GM20431 (cell line): ENCODE measurements around the gene TUNAR.

ENCODE experiments used
- in situ Hi-C: fragments of 300-500 bp; cut with MseI, MboI; formaldehyde crosslinking; loops from one replicate; pipeline ENCODE4 v1.15.0; 2020; ENCODE audit warnings: low sequenced_read_pairs; ENCODE audit not compliant: unreplicated experiment

Gene TUNAR

DNA sequence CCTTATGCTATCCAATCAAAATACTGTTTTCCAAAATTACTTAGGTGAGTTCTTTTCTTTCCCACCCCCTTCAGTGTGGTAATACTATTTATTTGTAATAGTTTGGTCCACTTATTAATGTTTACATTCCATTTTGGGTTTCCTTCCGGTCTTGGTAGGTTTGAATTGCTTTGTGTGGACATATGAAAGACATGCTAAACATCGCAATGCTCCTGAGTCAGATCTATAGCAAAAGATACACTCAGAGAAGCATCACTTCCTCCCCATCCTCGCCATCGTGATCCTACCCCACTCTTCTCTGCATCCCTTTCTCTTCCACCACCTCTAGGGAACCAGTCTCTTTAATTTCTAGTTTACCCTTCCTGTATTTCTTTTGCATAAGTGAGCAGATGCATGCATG is 30.0 kb downstream of the TUNAR start:
- in situ Hi-C loops = no loop called here

DNA sequence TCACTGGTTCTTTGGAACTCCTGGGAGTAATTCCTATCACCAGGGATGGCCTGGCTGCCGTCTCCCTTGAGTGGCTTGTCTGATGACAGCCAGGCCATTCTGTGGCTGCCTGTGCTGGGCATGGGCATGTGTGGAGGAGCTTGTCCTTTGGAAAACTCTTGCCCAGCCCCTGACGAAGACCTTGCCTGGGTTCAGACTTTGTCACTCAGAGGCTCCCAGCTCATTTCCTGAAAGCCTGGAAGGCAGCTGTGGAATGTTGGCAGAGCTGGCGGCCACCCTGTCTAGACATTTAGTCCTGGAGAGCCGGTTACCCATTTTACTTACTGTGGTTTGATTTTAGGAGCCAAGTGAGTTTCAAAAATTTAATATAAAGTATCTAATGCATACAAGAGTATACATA is 34.0 kb downstream of the TUNAR start:
- in situ Hi-C loops = no loop called here

DNA sequence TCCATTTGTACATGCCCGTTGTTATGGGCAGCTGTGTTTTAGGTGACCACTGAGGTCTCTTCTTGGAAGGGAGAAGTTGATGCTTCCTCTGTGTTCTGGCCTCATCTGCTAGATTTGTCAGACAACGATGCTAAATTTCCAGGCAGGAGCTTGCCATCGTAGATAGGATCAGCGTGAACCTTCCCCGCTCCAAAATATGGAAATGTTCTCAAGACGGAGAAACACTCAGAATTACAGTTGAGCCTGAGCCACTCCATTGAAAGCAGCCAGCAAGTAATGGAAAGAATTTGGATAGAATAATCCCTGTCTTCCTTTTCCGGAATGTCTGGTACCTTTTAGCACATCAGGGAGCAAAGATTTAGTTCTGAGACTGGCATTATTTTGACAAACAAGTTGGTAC is 34.8 kb downstream of the TUNAR start:
- in situ Hi-C loops = no loop called here

DNA sequence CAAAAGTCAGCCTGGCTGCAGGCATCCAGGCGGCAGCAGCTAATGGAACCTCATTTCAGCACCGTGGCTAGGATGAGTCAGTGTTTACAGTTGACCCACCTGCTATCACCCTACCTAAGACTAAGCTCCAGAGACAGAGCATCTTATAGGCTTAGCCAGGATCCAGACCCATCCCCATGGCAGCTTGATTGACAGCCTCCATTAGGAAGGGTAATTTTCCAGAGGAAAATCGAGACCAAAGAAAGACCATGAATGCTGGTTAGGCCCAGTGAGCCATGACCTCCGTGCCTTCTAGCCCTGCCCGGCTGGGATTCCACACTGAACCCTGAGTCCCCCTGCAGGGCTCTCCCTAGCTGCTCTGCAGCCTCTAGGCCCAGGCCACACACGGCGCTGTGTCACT is 38.7 kb downstream of the TUNAR start:
- in situ Hi-C loops = no loop called here

DNA sequence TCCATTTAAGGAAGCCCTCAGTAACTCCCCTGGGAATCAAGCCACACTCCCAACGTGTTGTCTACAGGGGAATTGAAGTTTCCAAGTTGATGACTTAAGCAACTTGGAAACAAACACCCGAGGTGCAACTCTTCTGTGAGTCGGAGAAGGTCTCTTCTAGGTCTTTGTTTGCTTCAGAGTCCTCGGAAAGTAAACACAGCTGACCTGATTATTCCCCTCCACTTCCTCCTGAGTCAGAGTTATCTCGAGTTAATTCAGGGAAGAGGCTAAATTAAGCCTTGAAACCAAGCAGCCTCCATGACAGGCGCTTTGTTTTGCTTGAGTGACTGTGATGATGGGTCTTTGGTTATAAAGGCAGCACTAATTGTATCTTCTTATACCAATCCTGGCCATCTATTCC is 41.8 kb downstream of the TUNAR start:
- in situ Hi-C loops = no loop called here

DNA sequence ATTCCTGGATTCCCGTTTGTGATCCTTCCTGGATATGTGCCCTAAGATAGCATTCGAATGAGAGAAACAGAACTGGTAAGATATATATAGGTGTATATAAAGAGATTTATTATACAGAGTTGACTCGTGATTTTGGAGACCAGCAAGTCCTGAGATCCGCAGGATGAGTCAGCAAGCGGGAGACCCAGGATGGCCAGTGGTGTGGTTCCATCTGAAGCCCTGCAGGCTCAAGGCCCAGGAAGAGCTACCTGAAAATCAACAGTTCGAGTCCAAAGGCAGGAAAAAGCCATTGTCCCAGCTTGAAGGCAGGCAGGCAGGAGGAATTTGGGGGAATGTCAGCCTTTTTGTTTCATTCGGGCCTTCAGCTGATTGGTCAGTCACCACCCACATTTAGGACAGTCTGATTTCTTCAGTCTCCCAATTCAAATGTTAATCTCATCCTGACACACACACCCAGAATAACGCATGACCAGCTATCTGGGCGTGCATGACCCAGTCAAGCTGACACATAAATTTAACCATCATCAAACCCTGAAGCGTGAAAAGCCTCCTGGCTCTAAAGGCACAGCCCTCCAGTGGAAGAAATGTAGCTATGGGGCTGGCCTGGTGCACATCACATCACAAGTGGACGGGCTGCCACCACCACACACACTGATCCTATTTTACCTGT is 44.3 kb downstream of the TUNAR start:
- in situ Hi-C loops = no loop called here

DNA sequence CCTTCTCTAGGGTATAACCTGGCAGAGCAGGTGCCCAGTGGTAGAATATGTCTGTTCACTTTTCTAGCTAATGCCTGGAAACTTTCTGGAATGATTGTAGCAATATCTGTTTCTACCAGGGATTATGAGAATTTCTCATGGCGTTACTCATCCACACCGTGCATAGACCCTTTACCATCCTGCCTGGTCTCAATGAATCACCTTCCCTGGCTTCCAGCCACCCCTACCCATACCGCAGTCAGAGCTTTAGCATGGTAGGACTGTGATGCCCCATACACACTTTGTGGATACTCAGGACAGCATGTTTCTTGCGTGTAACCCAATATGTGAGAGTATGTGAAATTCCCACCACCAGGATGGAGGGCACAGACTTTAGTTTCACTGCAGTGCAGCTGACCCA is 45.4 kb downstream of the TUNAR start:
- in situ Hi-C loops = no loop called here

DNA sequence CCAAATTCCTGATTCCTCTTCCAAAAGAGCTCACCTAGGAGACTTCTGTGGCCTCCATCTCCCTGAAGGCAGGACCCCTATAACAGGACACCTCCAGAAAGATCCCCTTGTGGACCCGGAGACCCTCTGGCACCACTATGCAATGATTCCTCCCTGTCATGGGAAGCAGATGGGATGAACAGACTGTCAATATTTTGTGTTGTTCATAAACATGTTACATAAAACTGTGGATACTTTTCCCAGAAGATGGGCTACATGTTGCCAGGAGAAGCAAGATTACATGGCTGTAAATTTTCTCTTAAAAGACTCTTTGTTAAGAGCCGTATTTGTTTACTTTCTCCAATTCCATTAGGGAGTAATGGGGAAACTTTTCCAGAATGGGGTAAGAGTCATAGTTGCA is 52.1 kb downstream of the TUNAR start:
- in situ Hi-C loops = no loop called here

DNA sequence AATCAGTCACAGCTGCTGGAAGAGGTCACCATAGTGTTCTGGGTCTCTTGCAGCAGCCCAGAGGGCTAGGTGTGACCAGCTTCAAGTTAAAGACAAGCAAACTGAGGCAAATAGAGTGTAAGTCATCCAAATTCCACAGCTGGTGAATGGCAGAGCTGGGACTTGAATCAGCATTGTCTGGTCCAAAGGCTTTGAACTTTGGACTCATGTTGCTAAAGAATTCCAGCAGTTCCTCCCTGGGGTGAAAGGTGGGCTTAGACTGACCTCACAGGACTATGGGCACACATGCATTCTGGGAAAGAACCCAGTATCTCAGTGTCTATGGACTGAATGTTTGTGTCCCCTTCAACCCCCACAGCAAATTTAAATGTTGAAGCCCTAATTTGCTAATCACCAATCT is 54.8 kb downstream of the TUNAR start:
- in situ Hi-C loops = no loop called here

DNA sequence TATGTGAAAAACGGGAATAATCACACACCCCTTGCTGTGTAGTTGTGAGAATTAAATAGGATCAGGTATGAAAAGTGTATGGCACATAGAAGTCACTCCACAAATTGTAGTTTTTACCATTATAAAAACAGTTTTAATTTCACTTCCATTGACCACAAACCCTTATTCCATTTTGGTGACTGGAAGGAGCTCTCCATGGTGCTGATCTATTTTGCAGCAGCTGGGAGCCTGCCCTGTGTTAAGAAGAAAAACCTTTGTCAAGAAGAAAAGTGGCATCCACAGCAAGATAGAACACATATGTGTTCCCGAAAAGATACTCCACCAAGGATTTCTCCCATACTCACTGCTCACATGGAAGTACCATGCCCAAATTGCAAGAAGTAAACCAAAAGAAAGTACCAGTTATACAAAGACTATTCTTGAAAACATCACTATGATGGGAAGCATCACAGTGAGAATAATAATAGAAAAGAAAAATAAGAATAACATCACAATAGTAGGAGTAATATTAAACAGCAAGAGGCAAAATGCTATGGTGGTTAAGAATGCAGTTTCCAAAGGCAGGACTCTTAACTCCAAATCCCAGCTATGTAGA is 58.7 kb downstream of the TUNAR start:
- in situ Hi-C loops = no loop called here

DNA sequence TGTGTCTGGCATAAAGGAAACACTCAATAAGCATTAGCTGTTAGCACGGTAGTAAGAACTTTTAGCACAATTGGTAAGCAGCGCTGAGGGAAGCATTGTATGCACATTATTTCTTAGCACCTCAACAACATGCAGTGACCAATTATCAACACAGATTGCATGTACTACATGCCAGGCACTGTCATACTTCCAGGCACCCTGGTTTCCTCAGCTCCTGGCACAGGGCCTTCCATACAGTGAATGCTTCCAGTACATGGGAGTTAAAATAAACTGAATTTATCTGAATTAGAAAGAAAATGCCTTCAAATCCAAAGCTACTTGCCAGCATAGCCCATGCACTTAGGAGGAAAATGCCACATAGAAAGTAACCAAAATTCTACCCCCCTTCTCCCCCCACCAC is 59.4 kb downstream of the TUNAR start:
- in situ Hi-C loops = no loop called here

DNA sequence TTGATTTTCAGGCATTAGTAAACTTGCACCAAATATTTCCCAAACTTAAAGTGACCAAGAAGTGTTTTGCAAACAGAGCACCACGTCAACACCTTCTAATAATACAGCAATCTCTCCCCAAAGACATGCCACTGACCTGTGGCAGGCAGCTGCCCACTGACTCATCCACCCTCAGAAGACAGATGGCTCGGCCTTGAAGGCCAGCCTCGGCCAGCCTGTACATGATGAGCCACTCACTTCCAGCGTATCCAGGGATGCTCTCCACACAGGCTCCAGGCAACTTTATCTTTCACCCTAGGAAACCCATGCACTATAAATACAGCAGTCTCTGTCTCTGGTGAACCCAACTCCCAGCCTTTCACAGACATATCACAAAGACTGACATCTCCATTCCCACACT is 62.7 kb downstream of the TUNAR start:
- in situ Hi-C loops = no loop called here

DNA sequence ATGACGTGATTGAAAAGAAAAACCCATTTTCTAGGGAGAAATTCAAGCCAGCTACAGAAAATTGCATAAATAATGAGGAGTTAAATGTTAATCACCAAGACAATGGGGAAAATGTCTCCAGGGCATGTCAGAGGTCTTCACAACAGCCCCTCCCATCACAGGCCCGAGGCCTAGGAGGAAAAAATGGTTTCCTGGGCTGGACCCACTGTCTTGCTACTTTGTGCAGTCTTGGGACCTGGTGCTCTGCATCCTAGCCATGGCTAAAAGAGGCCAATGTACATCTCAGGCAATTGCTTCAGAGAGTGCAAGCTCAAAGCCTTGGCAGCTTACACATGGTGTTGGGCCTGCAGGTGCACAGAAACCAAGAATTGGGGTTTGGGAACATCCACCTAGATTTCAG is 65.3 kb downstream of the TUNAR start:
- in situ Hi-C loops = no loop called here

DNA sequence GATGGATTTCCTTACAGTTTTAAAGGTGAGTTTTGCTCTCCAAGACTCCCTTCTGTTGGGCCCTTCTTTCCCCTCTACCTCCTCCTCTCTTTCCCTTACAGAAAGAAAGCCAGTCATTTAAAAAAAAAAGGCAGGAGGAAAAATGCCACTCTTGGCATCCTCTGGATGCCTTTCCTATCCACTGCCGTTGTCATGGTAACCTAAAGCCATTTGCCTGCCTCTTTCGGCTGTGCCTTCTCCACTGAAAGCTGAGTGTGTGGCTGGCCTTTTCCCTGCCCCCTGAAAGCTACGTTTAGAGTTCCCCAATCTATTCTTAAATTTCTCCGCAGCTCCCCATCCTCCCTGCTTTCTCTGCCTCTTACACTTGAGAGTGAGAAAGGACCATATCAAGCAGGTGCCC is 67.1 kb downstream of the TUNAR start:
- in situ Hi-C loops = no loop called here

DNA sequence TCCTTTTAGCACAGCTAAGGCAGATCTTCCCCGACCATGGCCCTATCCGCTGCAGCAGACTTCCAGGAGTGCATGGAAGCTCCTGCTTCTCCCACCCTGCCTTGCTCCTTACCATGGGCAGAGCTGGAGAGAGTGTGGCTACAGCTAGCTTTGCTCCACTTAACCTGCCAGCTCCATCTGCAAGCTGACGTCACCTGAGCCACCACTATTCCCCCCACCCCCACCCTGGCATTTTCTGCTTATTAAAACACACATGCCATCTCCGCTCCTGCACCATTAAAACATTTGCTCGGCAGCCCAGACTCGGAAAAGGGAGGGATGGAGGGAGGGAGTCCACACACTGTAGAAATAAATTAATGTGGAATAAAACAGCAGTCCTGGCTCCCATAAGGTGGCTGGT is 67.8 kb downstream of the TUNAR start:
- in situ Hi-C loops = no loop called here

DNA sequence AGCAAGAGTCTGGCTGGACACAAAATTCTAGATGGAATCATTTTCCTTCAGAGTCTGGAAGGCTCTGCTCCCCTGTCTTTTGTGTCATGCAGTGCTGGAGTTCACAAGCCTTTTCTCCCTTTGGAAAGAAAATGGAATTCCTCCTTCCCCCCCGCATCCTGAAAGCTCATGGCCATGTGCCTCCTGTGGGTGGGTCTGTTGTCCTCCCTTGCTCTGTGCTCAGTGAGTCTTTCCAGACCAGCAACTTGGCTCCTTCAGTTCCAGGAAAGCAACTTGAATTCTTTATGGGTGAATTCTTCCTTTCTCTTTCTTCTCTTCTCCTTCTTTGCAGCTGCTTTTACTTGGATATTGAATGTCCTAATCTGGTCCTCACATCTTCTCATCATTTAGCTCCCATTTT is 70.2 kb downstream of the TUNAR start:
- in situ Hi-C loops = no loop called here

DNA sequence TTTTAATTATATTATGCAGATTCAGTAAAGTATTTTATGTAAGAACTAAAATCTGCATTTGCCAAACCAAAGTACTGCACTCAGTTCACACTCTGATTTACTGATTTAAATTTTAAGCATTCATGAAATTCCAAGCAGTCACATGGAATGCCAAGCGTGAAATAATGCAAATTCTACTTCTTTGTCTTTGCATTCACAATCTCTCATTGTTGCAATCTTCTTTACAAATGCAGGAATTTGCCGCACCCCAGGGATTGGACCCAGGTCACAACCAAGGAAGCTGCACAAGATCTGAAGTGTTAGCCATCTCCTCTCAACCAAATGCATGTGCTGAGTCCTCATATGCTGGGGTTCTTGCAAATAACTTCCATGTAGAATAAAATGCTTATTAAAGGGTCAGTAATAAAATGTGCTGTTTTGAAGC is 71.9 kb downstream of the TUNAR start:
- in situ Hi-C loops = no loop called here

DNA sequence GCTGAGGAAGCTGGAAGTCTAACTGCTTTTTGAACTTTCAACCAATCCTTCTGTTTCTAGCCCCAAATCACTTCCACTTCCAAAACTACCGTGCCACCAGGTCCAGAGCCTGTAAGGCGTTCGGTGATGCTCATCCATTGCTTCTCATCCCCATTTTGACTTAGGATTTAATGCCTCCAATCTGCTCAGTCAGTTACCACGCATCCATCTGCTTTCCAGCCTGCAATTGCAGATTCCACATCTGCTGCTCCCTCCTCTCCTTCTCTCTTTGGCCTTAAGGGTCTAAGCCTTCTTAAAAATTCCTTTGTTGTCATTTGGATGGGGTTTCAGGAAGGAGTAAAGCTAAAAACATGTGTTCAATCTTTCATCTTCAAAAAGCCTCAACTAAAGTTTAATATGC is 74.7 kb downstream of the TUNAR start:
- in situ Hi-C loops = no loop called here

DNA sequence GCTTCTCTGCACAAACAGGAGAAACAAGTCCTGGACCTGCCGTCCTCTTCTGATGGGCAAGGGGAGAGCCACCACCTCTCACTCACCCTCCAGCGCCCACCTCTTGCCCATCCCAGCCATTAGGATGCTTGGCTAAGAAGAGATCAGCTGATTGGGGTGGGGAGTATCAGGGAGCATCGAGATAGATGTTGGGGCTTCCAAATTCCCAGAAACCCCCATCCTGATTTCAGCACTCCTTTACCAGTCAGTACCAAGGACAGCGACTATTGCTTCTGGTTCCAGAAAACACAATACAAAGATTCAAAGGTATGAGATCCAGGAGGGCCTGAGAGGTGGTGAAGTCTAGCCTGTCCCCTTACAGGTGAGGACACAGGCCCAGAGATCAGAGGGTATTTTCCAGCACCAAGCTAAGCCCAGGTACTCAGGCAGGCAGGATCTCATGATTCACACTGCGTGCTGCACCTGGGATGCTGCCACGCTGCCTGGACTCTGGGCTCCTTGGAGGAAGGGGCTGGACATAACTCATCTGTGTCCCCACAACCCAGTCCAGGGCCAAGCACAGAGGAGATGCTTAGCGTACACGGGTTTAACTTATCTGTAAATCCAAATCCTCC is 76.6 kb downstream of the TUNAR start:
- in situ Hi-C loops = no loop called here

DNA sequence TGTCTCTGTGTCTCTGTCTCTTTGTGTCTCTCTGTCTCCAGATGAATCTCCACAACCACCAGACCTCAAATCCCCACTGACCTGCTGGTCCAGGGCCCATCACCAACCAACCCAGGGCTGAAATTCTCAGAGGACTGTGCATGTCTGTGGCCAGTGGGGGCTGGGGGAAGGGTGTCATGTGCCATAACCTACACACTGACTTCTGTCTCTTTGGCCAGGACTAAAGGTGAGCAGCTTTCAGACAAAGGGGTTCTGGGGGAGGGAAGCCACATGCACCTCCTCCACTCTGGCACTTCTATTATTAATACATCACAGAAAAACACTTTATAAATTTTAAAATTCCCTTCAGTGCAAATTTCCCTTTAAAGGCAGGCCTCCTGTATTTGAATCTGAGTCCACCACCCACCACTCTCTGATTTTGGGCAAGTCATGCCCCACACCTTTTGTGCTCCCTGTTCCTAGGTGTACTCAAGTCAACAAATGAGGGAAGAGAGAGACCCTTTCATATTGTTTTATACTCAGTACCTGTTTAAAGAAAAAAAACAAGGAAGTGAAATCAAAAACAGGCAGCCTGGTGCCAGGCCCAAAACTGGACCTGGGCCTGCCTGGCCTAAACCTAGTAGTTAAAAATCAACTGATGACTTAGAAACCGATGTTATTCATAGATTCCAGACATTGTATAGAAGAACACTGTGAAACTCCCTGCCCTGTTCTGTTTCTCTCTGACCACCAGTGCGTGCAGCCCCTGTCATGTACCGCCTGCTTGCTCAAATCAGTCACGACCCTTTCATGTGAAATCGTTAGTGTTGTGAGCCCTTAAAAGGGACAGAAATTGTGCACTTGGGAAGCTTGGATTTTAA is 80.2 kb downstream of the TUNAR start:
- in situ Hi-C loops = no loop called here

DNA sequence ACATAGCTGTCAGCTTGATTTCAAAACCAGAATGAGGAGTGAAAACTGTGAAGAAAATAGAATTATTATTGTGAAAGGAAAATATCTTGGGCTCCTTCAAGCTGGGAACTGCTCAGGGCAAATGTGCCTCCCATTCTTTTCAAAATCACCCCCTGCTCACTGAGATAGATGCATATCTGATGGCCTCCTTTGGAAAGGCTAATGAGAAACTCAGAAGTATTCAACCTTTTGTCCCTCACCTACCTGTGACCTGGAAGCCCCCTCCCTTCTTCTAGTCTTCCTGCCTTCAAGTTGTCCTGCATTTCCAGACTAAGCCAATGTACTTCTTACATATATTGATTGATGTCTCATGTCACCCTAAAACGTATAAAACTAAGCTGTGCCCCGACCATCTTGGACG is 81.5 kb downstream of the TUNAR start:
- in situ Hi-C loops = no loop called here
